GM23338 (cell line): ENCODE data around the gene DRP2.

Experiments used
- CREB1 ChIP-seq: fragments of 250-450 bp; sonication (Bioruptor Pico); IDR thresholded peaks from 2 replicates; pipeline ENCODE4 v1.5.0; 2020; ENCODE audit warnings: low read depth, mild to moderate bottlenecking, moderate library complexity
- CTCF ChIP-seq, 2 experiments: fragments of 200-600 bp in 1 of 2; sonication (generic) in 1 of 2; conservative IDR thresholded peaks; 2 replicates each; pipeline versions ENCODE4 v1.5.1 to v1.6.1; 2016 to 2017; ENCODE audit warnings: antibody characterized with exemption in 2 of 2, low read depth in 2 of 2, mild to moderate bottlenecking in 2 of 2, moderate library complexity in 1 of 2
- EZH2 ChIP-seq: fragments of 200-600 bp; sonication (generic); IDR thresholded peaks from one replicate; pipeline ENCODE4 v1.8.0; 2017; ENCODE audit warnings: antibody characterized with exemption, mild to moderate bottlenecking, low read depth; ENCODE audit not compliant: unreplicated experiment
- EZH2phosphoT487 ChIP-seq: fragments of 200-600 bp; sonication (generic); IDR thresholded peaks from one replicate; pipeline ENCODE4 v1.8.1; 2018; ENCODE audit warnings: antibody characterized with exemption; ENCODE audit not compliant: unreplicated experiment
- POLR2AphosphoS5 ChIP-seq: IDR thresholded peaks from 2 replicates; pipeline ENCODE4 v1.6.1; 2016; ENCODE audit warnings: antibody characterized with exemption, low read depth

GRCh38 chrX:101230636-101231035, 11.1 kb downstream of the DRP2 start:
- no peak for TF ChIP-seq CTCF (conservative IDR thresholded peaks at IDR 0.05; ENCODE audit: low read depth in 2 of 2)
- no peak for TF ChIP-seq EZH2phosphoT487
- TF ChIP-seq EZH2 = no peak
- TF ChIP-seq POLR2AphosphoS5 = no peak
- TF ChIP-seq CREB1 (CRISPR knock-in tag) = no peak
